ENCODE data around the gene IFNL3. TPM values are rescaled to one million over a fixed set of nuclear protein-coding genes. Genes with fewer than 3 reads are reported as not detected.
"Not testable (repeated sequence)": the region's sequence is repeated elsewhere in the genome, so short reads cannot be mapped to it uniquely, and the experiment has no call there.

IFNL3 gene
- total RNA-seq, 1 experiment from 2014 or later, result not detected

DNA sequence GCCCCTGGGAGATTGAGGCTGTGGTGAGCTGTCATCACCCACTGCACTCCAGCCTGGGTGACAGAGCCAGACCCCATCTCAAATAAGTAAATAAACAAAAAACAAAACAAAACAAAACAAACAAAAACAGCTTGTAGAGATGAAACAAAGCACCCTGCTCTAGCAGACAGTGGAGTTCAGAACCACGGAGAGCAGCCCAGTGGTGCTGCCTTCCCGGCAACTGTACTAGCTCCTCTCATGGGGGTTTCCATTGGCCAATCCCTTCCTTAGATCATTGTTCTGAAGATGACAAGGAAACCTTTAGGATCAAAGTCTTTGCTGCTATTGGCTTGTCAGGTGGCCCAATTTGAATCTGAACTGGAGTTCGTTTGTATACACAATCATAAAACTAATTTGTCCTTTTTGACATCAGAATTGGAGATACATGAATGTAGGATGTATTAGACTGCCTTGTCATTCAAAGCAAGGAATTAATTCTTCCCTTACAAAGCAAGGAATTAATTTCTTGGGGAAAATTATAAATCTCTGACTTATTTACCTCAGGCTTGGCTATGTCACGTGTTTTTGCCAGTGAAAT is 21.0 kb downstream of the IFNL3 start:
- H3K27ac ChIP-seq (ENCODE audit: low read length), result no peak overlapping the region
- H3F3A ChIP-seq (ENCODE audit: low read length, unreplicated experiment), result no peaks in the 10 kb centered on the region
- H4K20me1 ChIP-seq (ENCODE audit: low read length), result no peaks in the 10 kb centered on the region
- H3K4me3 ChIP-seq (ENCODE audit: low read length), result no peak overlapping the region
- BruUV-seq (replicated peaks), result no TSS peak
- no peaks in the 10 kb centered on the region for H3K4me1 ChIP-seq (ENCODE audit: insufficient read depth, low read length)
- no peaks in the 10 kb centered on the region for H3K36me3 ChIP-seq (ENCODE audit: low read depth, low read length)
- POLR2A ChIA-PET (ENCODE audit: unreplicated experiment), result no interaction called here
- no peak overlapping the region for H2AFZ ChIP-seq (ENCODE audit: low read length)
- CTCF ChIA-PET, result no interaction called here
- TF ChIP-seq EZH2phosphoT487 (IDR thresholded peaks at IDR 0.05; ENCODE audit: borderline replicate concordance, low read length) (no peak), EZH2 (IDR thresholded peaks at IDR 0.05; ENCODE audit: low read length, unreplicated experiment) (no peak)
- TF ChIP-seq, protein P1, sequence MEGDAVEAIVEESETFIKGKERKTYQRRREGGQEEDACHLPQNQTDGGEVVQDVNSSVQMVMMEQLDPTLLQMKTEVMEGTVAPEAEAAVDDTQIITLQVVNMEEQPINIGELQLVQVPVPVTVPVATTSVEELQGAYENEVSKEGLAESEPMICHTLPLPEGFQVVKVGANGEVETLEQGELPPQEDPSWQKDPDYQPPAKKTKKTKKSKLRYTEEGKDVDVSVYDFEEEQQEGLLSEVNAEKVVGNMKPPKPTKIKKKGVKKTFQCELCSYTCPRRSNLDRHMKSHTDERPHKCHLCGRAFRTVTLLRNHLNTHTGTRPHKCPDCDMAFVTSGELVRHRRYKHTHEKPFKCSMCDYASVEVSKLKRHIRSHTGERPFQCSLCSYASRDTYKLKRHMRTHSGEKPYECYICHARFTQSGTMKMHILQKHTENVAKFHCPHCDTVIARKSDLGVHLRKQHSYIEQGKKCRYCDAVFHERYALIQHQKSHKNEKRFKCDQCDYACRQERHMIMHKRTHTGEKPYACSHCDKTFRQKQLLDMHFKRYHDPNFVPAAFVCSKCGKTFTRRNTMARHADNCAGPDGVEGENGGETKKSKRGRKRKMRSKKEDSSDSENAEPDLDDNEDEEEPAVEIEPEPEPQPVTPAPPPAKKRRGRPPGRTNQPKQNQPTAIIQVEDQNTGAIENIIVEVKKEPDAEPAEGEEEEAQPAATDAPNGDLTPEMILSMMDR (conservative IDR thresholded peaks at IDR 0.05; ENCODE audit: low read depth, low read length), result no peak
- no peak overlapping the region for H3K4me2 ChIP-seq (ENCODE audit: low read length)
- intact Hi-C loops (cut with micrococcal nuclease), result no loop called here
- no peaks in the 10 kb centered on the region for H3K9me3 ChIP-seq (ENCODE audit: low read length)
- ATAC-seq, result no peak
- H3K9me2 ChIP-seq (replicated peaks; ENCODE audit: low read length), result no peaks in the 10 kb centered on the region
- DNase-seq, result peak; percentile 25
- H3K9ac ChIP-seq (ENCODE audit: low read length), result no peak overlapping the region
- H3K27me3 ChIP-seq (ENCODE audit: low read length), result no peaks in the 10 kb centered on the region
- no peaks in the 10 kb centered on the region for H3K79me2 ChIP-seq (ENCODE audit: low read length)

DNA sequence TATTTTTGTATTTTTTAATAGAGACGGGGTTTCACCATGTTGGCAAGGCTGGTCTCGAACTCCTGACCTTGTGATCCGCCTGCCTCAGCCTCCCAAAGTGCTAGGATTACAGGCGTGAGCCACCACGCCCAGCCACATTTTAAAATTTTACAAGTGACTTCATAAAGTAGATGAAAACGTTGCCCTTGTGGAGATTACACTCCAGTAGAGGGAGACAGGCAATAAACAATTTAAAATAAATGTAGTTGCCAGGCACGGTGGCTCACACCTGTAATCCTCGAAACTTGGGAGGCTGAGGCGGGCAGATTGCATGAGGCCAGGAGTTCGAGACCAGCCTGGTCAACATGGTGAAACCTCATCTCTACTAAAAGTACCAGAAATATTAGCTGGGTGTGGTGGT is 25.7 kb downstream of the IFNL3 start:
- POLR2A ChIA-PET (ENCODE audit: unreplicated experiment); H3K4me3 ChIP-seq (ENCODE audit: low read length); H3K4me1 ChIP-seq (ENCODE audit: insufficient read depth, low read length); H3K4me2 ChIP-seq (ENCODE audit: low read length); H3K36me3 ChIP-seq (ENCODE audit: low read depth, low read length); H4K20me1 ChIP-seq (ENCODE audit: low read length); H2AFZ ChIP-seq (ENCODE audit: low read length); H3K9me3 ChIP-seq (ENCODE audit: low read length); H3K79me2 ChIP-seq (ENCODE audit: low read length); intact Hi-C loops (cut with micrococcal nuclease); H3K9ac ChIP-seq (ENCODE audit: low read length); BruUV-seq (replicated peaks); CTCF ChIA-PET; H3F3A ChIP-seq (ENCODE audit: low read length, unreplicated experiment); DNase-seq; ATAC-seq; H3K9me2 ChIP-seq (replicated peaks; ENCODE audit: low read length); H3K27ac ChIP-seq (ENCODE audit: low read length); H3K27me3 ChIP-seq (ENCODE audit: low read length): not testable (repeated sequence)

DNA sequence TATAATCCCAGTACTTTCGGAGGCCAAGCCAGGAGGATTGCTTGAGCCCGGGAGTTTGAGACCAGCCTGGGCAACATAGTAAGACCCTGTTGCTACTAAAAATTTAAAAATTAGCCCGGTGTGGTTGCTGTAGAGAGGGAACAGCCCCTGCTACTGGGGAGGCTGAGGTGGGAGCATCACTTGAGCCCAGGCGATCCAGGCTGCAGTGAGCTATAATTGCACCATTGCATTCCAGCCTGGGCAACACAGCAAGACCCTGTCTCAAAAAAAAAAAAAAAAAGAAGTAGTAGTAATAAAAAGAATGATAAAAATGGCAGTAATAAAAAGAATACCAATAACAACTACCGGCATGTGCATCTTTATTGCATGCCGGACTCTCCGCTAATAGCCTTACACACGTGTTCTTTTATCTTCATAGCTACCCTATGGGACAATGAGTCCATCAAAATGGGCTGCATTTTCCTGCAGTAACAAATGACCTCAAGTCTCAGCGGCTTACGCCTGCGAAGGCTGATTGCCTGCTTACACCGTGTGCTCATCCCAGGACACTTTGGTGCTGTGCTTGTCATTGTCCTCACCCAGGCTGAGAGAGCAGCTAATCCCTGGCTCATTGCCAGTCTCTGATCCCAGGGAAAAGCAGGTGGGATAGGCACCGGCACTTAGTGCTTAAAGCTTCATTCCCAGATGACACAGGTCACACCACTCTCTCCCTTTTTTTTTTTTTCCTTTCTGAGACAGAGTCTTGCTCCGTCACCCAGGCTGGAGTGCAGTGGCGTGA is 26.4 kb downstream of the IFNL3 start:
- Histone ChIP-seq H3K79me2 (ENCODE audit: low read length) (no peaks in the 10 kb centered on the region), H3K27me3 (ENCODE audit: low read length) (no peaks in the 10 kb centered on the region), H3K27ac (ENCODE audit: low read length) (no peak overlapping the region), H3K4me1 (ENCODE audit: insufficient read depth, low read length) (no peaks in the 10 kb centered on the region), H4K20me1 (ENCODE audit: low read length) (no peaks in the 10 kb centered on the region), H3K9ac (ENCODE audit: low read length) (no peak overlapping the region), H3K9me3 (ENCODE audit: low read length) (no peaks in the 10 kb centered on the region), H3K4me2 (ENCODE audit: low read length) (no peak overlapping the region), H3K36me3 (ENCODE audit: low read depth, low read length) (no peaks in the 10 kb centered on the region), H3K4me3 (ENCODE audit: low read length) (no peak overlapping the region), H2AFZ (ENCODE audit: low read length) (no peak overlapping the region), H3K9me2 (replicated peaks; ENCODE audit: low read length) (no peaks in the 10 kb centered on the region), H3F3A (ENCODE audit: low read length, unreplicated experiment) (no peaks in the 10 kb centered on the region)
- no peak for ATAC-seq
- ChIA-PET CTCF (no interaction called here), POLR2A (ENCODE audit: unreplicated experiment) (no interaction called here)
- no peak for TF ChIP-seq EZH2phosphoT487 (IDR thresholded peaks at IDR 0.05; ENCODE audit: borderline replicate concordance, low read length)
- DNase-seq, result no peak
- intact Hi-C loops (cut with micrococcal nuclease), result no loop called here
- BruUV-seq (replicated peaks), result no TSS peak

All from PC-3 (cell line).